ENCODE results near the gene VWA3A.
"Not testable (repeated sequence)": the region's sequence is repeated elsewhere in the genome, so short reads cannot be mapped to it uniquely, and the experiment has no call there.

Gene VWA3A

DNA sequence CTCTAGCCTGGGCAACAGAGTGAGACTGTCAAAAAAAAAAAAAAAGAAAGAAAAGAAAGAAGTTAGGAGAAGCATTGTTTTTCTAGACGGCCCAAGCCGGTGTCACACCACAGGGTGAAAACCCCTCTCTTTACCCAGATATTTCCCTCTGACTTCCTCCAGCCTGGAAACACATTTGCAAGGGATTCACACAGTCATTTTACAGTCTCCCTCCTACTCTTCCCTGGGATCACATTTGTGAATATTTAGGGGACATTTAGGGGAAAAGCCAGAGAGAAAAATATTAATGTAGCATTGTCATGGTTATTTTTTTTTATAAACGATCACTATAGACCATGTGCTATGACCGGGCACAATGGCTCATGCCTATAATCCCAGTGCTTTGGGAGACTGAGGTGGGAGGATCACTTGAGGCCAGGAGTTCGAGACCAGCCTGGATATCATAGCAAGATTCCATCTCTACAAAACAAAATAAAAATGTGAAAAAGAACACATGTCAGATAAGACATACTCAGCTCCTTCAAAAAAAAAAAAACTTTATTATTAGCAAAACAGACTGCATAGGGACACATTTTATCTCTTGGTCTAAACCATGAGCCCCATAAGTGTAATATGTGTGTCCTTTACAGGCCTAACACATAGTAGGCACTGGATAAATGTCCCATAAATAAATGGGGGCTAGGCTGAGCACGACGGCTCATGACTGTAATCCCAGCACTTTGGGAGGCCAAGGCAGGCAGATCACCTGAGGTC, 59.1 kb downstream of the VWA3A start:
- Histone ChIP-seq H3K36me3 (ENCODE audit: control insufficient read depth, low read depth, low read length) (no peaks in the 10 kb centered on the region), H3K4me1 (ENCODE audit: control insufficient read depth, low read depth, low read length) (no peaks in the 10 kb centered on the region), H3K9me3 (ENCODE audit: control insufficient read depth, low read depth, low read length) (no peaks in the 10 kb centered on the region), H3K9ac (ENCODE audit: low read length) (no peak overlapping the region), H3K4me3 (ENCODE audit: low read length) (no peak overlapping the region), H3K27ac (ENCODE audit: low read length) (no peak overlapping the region), H3K27me3 (ENCODE audit: control insufficient read depth, insufficient read depth, low read length) (no peaks in the 10 kb centered on the region)

DNA sequence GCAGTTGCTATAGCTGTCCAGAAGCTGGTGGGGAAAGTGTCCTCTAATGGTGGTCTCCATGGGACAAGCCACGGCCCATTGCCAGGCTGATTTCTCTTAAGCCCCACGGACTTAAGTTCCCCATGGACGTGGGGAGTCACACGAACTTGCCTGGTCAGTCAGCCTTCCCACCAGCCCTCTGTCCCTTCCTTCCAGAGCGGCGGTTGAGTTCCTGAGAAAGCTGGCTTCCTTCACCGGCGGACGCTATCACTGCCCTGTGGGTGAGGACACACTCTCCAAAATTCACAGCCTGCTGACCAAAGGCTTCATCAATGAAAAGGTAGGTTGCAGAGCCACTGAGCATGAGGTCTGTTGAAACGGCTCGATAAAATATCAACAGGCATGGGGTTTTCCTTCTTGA, 60.0 kb downstream of the VWA3A start:
- no peaks in the 10 kb centered on the region for H3K27me3 ChIP-seq (ENCODE audit: control insufficient read depth, insufficient read depth, low read length)
- H3K27ac ChIP-seq (ENCODE audit: low read length), result no peak overlapping the region
- no peaks in the 10 kb centered on the region for H3K36me3 ChIP-seq (ENCODE audit: control insufficient read depth, low read depth, low read length)
- no peaks in the 10 kb centered on the region for H3K9me3 ChIP-seq (ENCODE audit: control insufficient read depth, low read depth, low read length)
- no peak overlapping the region for H3K9ac ChIP-seq (ENCODE audit: low read length)
- no peaks in the 10 kb centered on the region for H3K4me1 ChIP-seq (ENCODE audit: control insufficient read depth, low read depth, low read length)
- no peak overlapping the region for H3K4me3 ChIP-seq (ENCODE audit: low read length)

DNA sequence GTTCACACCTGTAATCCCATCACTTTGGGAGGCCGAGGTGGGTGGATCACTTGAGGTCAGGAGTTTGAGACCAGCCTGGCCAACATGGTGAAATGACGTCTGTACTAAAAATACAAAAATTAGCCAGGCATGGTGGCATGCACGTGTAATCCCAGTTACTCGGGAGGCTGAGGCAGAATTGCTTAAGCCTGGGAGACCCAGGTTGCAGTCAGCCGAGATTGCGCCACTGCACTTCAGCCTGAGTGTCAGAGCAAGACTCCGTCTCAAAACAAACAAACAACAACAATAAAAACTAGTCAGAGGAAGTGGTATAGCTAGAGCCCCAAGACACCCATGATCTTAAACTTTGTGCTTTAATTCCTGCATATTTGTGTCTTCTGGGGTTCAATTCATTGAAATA, 60.7 kb downstream of the VWA3A start:
- H3K4me3 ChIP-seq (ENCODE audit: low read length); H3K9ac ChIP-seq (ENCODE audit: low read length); H3K9me3 ChIP-seq (ENCODE audit: control insufficient read depth, low read depth, low read length); H3K36me3 ChIP-seq (ENCODE audit: control insufficient read depth, low read depth, low read length); H3K4me1 ChIP-seq (ENCODE audit: control insufficient read depth, low read depth, low read length); H3K27ac ChIP-seq (ENCODE audit: low read length); H3K27me3 ChIP-seq (ENCODE audit: control insufficient read depth, insufficient read depth, low read length): not testable (repeated sequence)

DNA sequence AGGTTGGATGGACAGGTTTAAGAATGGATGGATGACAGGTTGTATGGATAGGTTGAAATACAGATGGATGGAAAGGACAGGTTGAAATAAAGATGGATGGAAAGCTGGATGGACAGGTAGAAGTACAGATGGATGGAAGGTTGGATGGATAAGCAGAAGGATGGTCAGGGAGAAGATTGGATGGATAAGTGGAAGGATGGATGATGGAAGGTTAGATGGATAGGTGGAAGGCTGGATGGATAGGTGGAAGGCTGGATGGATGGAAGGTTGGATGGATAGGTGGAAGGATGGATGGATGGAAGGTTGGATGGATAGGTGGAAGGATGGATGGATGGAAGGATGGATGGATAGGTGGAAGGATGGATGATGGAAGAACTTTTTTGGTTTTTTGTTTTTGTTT, 69.1 kb downstream of the VWA3A start:
- Histone ChIP-seq H3K27ac (ENCODE audit: low read length) (no peak overlapping the region), H3K4me3 (ENCODE audit: low read length) (no peak overlapping the region), H3K9ac (ENCODE audit: low read length) (no peak overlapping the region), H3K9me3 (ENCODE audit: control insufficient read depth, low read depth, low read length) (no peaks in the 10 kb centered on the region), H3K27me3 (ENCODE audit: control insufficient read depth, insufficient read depth, low read length) (peaks cover 33% of the 10 kb centered on the region), H3K36me3 (ENCODE audit: control insufficient read depth, low read depth, low read length) (no peaks in the 10 kb centered on the region), H3K4me1 (ENCODE audit: control insufficient read depth, low read depth, low read length) (no peaks in the 10 kb centered on the region)

DNA sequence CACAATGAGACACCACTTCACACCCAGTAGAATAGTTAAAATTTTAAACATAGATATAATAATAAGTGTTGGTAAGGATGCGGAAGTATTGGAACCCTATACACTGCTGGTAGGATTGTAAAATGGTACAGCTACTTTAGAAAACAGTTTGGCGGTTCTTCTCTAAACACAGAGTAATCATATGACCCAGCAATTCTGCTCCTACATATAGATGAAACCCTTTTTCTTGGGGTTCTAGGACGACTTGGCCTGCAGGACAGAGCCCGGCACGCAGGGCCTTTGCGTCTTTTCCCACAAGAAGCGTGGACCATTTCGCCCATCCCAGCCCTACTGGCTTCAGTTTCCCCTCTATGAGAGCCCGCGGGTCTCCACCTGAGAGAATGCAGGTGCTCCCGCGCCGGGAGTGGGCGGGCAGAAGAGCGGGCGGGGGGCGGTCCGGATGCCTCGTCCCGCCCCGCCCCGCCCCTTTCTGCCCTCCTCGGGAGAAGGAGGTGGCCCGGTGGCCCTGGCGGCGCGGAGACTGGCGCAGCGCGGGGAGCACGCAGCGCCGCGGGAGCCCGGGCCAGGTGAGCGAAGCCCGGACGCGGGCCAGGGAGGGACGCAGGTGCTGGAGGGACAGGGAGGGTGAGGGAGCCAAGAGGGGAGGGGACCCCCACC, 69.8 kb downstream of the VWA3A start, which contains the start of gene SDR42E2:
Gene SDR42E2, plus strand, starts transcription at position 508 of the 657 bp plus-strand sequence. CDS start 3,077 bp downstream, outside the sequence.
- H3K9ac ChIP-seq (ENCODE audit: low read length), result no peak within 1 kb of the TSS

DNA sequence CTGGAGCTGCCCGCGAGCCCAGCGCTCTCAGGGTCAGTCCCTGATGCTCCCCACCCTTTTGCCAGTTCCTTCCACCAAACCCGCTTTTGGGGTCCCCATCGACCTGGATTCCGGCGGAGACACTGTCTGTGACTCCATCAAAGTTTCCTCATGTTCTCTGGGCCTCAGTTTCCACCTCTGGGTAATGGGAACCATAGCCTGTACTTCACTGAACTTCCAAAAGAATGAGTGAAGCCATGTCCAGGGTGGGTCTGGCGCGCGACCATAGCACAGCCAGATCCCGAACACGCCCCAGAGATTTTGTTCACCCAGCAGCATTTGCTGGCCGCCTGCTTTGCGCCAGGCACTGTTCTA, 70.3 kb downstream of the VWA3A start:
- no peaks in the 10 kb centered on the region for H3K9me3 ChIP-seq (ENCODE audit: control insufficient read depth, low read depth, low read length)
- peak overlapping the region; percentile 46 for H3K4me3 ChIP-seq (ENCODE audit: low read length)
- no peak overlapping the region for H3K9ac ChIP-seq (ENCODE audit: low read length)

More for the DNA sequence above, 69.8 kb downstream of the VWA3A start, which contains the start of gene SDR42E2:
- no peaks in the 10 kb centered on the region for H3K9me3 ChIP-seq (ENCODE audit: control insufficient read depth, low read depth, low read length)
- H3K27ac ChIP-seq (ENCODE audit: low read length), result no peak within 1 kb of the TSS
- H3K36me3 ChIP-seq (ENCODE audit: control insufficient read depth, low read depth, low read length), result no peaks in the 10 kb centered on the region
- H3K4me1 ChIP-seq (ENCODE audit: control insufficient read depth, low read depth, low read length), result no peaks in the 10 kb centered on the region
- H3K4me3 ChIP-seq (ENCODE audit: low read length), result peak within 1 kb of the TSS; percentile 46
- H3K27me3 ChIP-seq (ENCODE audit: control insufficient read depth, insufficient read depth, low read length), result peaks cover 33% of the 10 kb centered on the region

DNA sequence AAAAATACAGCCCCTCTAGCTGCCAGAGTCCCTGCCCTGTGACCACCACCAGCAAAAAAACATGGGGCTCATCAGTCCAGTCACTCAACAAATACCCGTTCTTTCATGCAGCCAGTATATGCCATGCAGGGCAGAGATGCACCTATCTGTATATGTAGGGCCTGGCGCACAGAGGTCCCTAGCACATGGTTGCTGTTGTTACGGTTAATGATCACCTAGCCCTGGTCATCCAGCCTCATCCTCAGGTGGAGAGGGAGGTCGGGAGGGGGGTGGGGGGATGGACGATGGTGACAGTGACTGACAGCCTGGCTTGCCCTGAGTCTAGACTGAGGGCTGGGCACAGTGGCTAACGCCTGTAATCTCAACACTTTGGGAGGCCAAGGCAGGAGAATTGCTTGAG, 71.5 kb downstream of the VWA3A start:
- Histone ChIP-seq H3K9ac (ENCODE audit: low read length) (no peak overlapping the region), H3K4me3 (ENCODE audit: low read length) (no peak overlapping the region), H3K9me3 (ENCODE audit: control insufficient read depth, low read depth, low read length) (no peaks in the 10 kb centered on the region), H3K27me3 (ENCODE audit: control insufficient read depth, insufficient read depth, low read length) (peaks cover 33% of the 10 kb centered on the region), H3K36me3 (ENCODE audit: control insufficient read depth, low read depth, low read length) (no peaks in the 10 kb centered on the region), H3K4me1 (ENCODE audit: control insufficient read depth, low read depth, low read length) (no peaks in the 10 kb centered on the region), H3K27ac (ENCODE audit: low read length) (no peak overlapping the region)

More for the DNA sequence above, 70.3 kb downstream of the VWA3A start:
- no peak overlapping the region for H3K27ac ChIP-seq (ENCODE audit: low read length)
- no peaks in the 10 kb centered on the region for H3K36me3 ChIP-seq (ENCODE audit: control insufficient read depth, low read depth, low read length)
- no peaks in the 10 kb centered on the region for H3K4me1 ChIP-seq (ENCODE audit: control insufficient read depth, low read depth, low read length)
- H3K27me3 ChIP-seq (ENCODE audit: control insufficient read depth, insufficient read depth, low read length), result peaks cover 33% of the 10 kb centered on the region

DNA sequence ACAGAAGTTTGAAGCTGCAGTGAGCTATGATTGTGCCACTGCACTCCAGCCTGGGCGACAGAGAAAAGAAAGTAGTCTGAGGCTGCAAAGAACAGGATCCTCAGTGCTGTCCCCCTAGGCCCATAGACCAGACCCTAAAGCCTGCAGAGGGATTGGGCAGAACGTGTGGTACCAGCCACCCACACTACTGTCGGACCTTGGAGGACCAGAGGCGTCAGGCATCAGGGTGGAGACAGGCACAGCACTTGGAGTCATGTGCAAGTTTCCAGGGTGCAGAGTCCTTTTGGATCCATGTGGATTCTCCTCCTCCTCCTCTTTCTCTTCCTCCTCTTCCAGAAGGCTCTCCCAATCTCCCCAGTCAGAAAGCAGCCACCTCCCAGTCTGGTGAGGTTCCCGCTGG, 72.1 kb downstream of the VWA3A start:
- Histone ChIP-seq H3K9ac (ENCODE audit: low read length) (no peak overlapping the region), H3K27ac (ENCODE audit: low read length) (no peak overlapping the region), H3K4me3 (ENCODE audit: low read length) (no peak overlapping the region), H3K4me1 (ENCODE audit: control insufficient read depth, low read depth, low read length) (no peaks in the 10 kb centered on the region), H3K9me3 (ENCODE audit: control insufficient read depth, low read depth, low read length) (no peaks in the 10 kb centered on the region), H3K27me3 (ENCODE audit: control insufficient read depth, insufficient read depth, low read length) (peaks cover 33% of the 10 kb centered on the region), H3K36me3 (ENCODE audit: control insufficient read depth, low read depth, low read length) (no peaks in the 10 kb centered on the region)

DNA sequence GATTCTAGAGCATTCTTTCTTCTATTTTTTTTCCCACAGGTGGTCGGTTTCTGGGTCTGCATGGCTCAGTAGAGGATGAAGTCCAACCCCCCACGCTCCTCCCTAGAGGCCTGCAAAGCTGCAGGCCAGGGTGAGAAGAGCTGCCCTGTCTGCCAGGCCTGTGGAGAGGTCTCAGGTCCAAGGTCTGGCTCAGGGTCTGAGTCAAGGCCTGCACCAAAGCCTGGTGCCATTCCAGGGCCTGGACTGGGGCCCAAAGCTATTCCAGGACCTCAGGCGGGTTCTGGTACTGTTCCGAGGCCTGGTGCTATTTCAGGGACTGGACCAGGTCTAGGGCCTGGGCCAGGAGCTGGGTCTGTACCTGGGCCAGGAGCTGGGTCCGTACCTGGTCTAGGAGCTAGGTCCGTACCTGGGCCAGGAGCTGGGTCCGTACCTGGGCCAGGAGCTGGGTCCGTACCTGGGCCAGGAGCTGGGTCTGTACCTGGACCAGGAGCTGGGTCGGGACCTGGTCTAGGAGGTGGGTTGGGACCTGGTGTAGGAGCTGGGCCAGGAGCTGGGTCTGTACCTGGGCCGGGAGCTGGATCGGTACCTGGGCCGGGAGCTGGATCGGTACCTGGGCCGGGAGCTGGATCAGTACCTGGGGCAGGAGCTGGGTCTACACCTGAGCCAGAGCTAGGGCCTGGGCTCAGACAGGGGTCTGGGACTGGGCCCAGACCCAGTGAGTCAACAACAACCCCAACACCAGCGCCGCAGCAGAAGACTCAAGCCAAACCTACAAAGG, 73.4 kb downstream of the VWA3A start:
- no peaks in the 10 kb centered on the region for H3K9me3 ChIP-seq (ENCODE audit: control insufficient read depth, low read depth, low read length)
- no peak overlapping the region for H3K27ac ChIP-seq (ENCODE audit: low read length)
- H3K4me3 ChIP-seq (ENCODE audit: low read length), result no peak overlapping the region
- no peaks in the 10 kb centered on the region for H3K4me1 ChIP-seq (ENCODE audit: control insufficient read depth, low read depth, low read length)
- no peaks in the 10 kb centered on the region for H3K36me3 ChIP-seq (ENCODE audit: control insufficient read depth, low read depth, low read length)
- H3K9ac ChIP-seq (ENCODE audit: low read length), result no peak overlapping the region
- peaks cover 30% of the 10 kb centered on the region for H3K27me3 ChIP-seq (ENCODE audit: control insufficient read depth, insufficient read depth, low read length)

DNA sequence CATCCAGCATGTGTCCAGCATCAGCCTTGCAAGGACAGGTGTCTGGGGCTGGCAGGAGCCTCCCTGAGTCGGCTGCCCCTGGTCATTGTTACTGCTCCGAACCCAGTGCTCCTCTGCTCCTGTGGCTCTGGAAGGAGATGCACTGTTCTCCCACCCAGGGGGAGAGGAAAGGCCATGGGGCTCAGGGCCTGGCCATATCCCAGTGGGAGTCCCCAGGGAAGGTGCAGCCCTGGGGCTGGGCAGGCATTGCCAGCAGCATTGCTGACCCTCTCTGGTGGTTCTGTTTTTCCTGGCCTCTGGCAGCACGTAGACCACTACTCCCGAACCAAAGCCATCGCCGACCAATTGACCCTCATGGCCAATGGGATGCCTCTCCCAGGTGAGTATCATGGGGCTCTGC, 79.6 kb downstream of the VWA3A start:
- Histone ChIP-seq H3K27me3 (ENCODE audit: control insufficient read depth, insufficient read depth, low read length) (no peaks in the 10 kb centered on the region), H3K4me1 (ENCODE audit: control insufficient read depth, low read depth, low read length) (no peaks in the 10 kb centered on the region), H3K27ac (ENCODE audit: low read length) (no peak overlapping the region), H3K36me3 (ENCODE audit: control insufficient read depth, low read depth, low read length) (no peaks in the 10 kb centered on the region), H3K9me3 (ENCODE audit: control insufficient read depth, low read depth, low read length) (no peaks in the 10 kb centered on the region), H3K4me3 (ENCODE audit: low read length) (no peak overlapping the region), H3K9ac (ENCODE audit: low read length) (no peak overlapping the region)

DNA sequence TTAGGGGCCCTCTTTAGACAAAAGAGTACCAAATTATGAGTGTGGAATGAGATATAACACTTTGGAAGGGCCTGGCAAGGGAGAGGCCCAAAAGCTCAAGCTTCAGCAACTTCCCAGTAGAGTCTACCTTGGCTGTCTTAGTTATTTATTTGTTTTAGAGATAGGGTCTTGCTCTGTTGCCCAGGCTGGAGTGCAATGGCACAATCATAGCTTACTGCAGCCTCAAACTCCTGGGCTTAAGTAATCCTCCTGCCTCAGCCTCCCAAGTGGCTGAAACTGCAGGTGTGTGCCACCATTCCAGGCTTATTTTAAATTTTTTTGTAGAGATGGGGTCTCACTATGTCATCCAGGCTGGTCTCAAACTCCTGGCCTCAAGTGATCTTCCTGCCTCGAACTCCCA, 80.3 kb downstream of the VWA3A start:
- not testable (repeated sequence) for H3K36me3 ChIP-seq (ENCODE audit: control insufficient read depth, low read depth, low read length); H3K27ac ChIP-seq (ENCODE audit: low read length); H3K4me3 ChIP-seq (ENCODE audit: low read length); H3K27me3 ChIP-seq (ENCODE audit: control insufficient read depth, insufficient read depth, low read length); H3K9ac ChIP-seq (ENCODE audit: low read length); H3K9me3 ChIP-seq (ENCODE audit: control insufficient read depth, low read depth, low read length); H3K4me1 ChIP-seq (ENCODE audit: control insufficient read depth, low read depth, low read length)
